Fibroblast of lung (primary cell): Measurements from ENCODE around the gene PIK3R3.

Experiments used
- EZH2 ChIP-seq: IDR thresholded peaks from 2 replicates; pipeline ENCODE4 v1.5.1; 2012; ENCODE audit warnings: low read length, control low read depth, mild to moderate bottlenecking; ENCODE audit errors: missing control alignments
- TF ChIP-seq, protein P1 (sequence below), 2 donors: IDR thresholded peaks in 1 of 2; conservative IDR thresholded peaks in 1 of 2; 1 replicate in 1 of 2; 2 replicates in 1 of 2; pipeline ENCODE4 v1.5.1; 2011 to 2012; ENCODE audit warnings: low read length in 2 of 2, control low read depth in 1 of 2, inconsistent platforms in 1 of 2, low read depth in 1 of 2, mild to moderate bottlenecking in 1 of 2

DNA sequence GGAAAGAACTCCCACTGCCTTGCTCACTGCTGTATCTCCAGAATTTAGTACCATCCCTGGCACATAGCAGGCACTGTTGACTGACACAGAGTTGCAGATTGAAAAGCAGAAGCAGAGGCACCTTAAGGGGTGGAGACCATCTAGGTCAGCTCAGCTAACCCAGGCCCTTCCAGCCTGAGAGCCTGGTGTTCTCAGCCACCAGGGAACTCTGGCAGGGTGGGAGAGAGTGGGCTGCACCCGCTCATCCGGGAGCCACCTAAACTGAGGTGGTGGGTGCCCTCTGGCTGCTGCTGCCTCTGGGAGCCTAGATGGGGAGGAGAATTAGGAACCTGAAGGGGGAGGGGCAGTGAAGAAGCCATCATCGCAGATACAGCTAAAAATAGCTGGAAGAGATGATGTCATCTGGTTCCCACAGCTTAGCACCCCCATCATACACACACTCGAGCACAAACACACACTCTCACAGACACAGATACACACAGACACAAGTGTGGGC is 41.0 kb upstream of the PIK3R3 start:
- TF ChIP-seq, protein P1, sequence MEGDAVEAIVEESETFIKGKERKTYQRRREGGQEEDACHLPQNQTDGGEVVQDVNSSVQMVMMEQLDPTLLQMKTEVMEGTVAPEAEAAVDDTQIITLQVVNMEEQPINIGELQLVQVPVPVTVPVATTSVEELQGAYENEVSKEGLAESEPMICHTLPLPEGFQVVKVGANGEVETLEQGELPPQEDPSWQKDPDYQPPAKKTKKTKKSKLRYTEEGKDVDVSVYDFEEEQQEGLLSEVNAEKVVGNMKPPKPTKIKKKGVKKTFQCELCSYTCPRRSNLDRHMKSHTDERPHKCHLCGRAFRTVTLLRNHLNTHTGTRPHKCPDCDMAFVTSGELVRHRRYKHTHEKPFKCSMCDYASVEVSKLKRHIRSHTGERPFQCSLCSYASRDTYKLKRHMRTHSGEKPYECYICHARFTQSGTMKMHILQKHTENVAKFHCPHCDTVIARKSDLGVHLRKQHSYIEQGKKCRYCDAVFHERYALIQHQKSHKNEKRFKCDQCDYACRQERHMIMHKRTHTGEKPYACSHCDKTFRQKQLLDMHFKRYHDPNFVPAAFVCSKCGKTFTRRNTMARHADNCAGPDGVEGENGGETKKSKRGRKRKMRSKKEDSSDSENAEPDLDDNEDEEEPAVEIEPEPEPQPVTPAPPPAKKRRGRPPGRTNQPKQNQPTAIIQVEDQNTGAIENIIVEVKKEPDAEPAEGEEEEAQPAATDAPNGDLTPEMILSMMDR (conservative IDR thresholded peaks at IDR 0.05 in 1 of 2, IDR thresholded peaks at IDR 0.05 in 1 of 2; ENCODE audit: low read depth in 1 of 2, low read length in 2 of 2), result no peak
- TF ChIP-seq EZH2, result no peak
